ENCODE data around the gene PASK. TPM values are rescaled to one million over a fixed set of nuclear protein-coding genes. Genes with fewer than 3 reads are reported as not detected.

Gene PASK
- total RNA-seq, 1 donor from 2014 or later: 2.9 TPM

- TF ChIP-seq CTCF (IDR thresholded peaks at IDR 0.05; ENCODE audit: insufficient read depth, low read length, severe bottlenecking): no peak
- FAIRE-seq (no peak), DNase-seq (ENCODE audit: low read depth) (no peak)
- no peaks in the 10 kb centered on the region for H3K27me3 ChIP-seq (ENCODE audit: control insufficient read depth, insufficient read depth, low read length)
- no peaks in the 10 kb centered on the region for H3K36me3 ChIP-seq (ENCODE audit: control insufficient read depth, insufficient read depth, low read length)
- H3K4me3 ChIP-seq (ENCODE audit: low read depth, low read length): no peak overlapping the region
Measured at GRCh38 chr2:241070811-241071676, 78.2 kb downstream of the PASK start.

- no peaks in the 10 kb centered on the region for H3K27me3 ChIP-seq (ENCODE audit: control insufficient read depth, insufficient read depth, low read length)
- TF ChIP-seq CTCF (IDR thresholded peaks at IDR 0.05; ENCODE audit: insufficient read depth, low read length, severe bottlenecking): no peak
- DNase-seq (ENCODE audit: low read depth): no peak
- FAIRE-seq: no peak
- H3K4me3 ChIP-seq (ENCODE audit: low read depth, low read length): no peak overlapping the region
- H3K36me3 ChIP-seq (ENCODE audit: control insufficient read depth, insufficient read depth, low read length): no peaks in the 10 kb centered on the region
Measured at GRCh38 chr2:241070361-241070760, 78.9 kb downstream of the PASK start.

GRCh38 chr2:241069821-241070281, 79.4 kb downstream of the PASK start:
- FAIRE-seq: no peak
- Histone ChIP-seq H3K27me3 (ENCODE audit: control insufficient read depth, insufficient read depth, low read length) (no peaks in the 10 kb centered on the region), H3K4me3 (ENCODE audit: low read depth, low read length) (no peak overlapping the region), H3K36me3 (ENCODE audit: control insufficient read depth, insufficient read depth, low read length) (no peaks in the 10 kb centered on the region)
- TF ChIP-seq CTCF (IDR thresholded peaks at IDR 0.05; ENCODE audit: insufficient read depth, low read length, severe bottlenecking): no peak
- DNase-seq (ENCODE audit: low read depth): no peak

- no peaks in the 10 kb centered on the region for H3K36me3 ChIP-seq (ENCODE audit: control insufficient read depth, insufficient read depth, low read length)
- FAIRE-seq: no peak
Measured at GRCh38 chr2:241068942-241069810, 80.1 kb downstream of the PASK start.

More at GRCh38 chr2:241068942-241069810, 80.1 kb downstream of the PASK start:
- no peaks in the 10 kb centered on the region for H3K27me3 ChIP-seq (ENCODE audit: control insufficient read depth, insufficient read depth, low read length)
- no peak overlapping the region for H3K4me3 ChIP-seq (ENCODE audit: low read depth, low read length)
- DNase-seq (ENCODE audit: low read depth): no peak
- no peak for TF ChIP-seq CTCF (IDR thresholded peaks at IDR 0.05; ENCODE audit: insufficient read depth, low read length, severe bottlenecking)
